CD4-positive, alpha-beta T cell treated with Interleukin-10 for 1 hour (primary cell): ENCODE data around the gene RSRC1.
"Not testable (repeated sequence)": the region's sequence is repeated elsewhere in the genome, so short reads cannot be mapped to it uniquely, and the experiment has no call there.

Source experiments
- DNase-seq: peaks from one replicate; pipeline ENCODE4 v3.0.0-alpha.2; 2020

Gene RSRC1

DNA sequence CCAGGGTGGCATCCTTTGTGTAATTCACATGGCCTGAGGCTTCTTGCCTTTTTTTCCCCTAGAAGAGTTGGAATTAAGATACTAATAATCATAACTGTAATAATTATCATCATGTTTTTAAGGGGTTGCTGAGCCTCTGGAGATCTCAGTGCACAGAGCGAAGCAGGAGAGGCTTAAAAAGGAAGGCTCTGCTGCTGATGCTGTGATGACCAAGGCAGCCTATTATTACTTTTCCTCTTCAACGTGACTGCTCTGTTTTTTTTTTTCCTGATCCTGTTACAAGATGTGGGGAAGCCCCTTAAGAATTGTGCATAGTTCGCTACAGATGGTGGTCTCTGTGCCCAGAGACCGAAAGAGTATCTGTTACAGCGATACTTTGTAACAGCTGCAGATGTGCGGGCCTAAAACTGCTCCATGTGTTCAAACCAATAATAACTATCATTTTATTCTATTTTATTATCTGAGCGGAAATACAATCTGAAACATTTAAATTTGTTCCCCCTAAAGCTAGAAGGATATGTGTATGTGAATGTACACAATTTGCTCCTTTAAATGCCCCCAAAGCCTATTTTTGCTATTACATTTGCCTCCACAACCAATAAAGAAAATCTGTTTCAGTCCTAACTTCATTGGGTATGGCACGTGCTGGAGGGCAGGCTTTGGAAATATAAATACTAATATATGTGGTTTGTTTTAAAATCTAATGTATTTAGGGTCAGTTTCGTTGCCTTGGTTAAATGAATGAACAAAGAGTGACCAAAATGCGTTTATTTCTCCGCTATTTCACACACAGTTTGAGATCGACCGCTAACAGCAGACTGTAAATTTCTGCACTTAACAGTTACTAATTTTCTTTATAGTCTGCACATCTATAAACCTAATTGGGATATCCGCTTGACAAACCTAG, 8.3 kb upstream of the RSRC1 start:
- DNase-seq = no peak

DNA sequence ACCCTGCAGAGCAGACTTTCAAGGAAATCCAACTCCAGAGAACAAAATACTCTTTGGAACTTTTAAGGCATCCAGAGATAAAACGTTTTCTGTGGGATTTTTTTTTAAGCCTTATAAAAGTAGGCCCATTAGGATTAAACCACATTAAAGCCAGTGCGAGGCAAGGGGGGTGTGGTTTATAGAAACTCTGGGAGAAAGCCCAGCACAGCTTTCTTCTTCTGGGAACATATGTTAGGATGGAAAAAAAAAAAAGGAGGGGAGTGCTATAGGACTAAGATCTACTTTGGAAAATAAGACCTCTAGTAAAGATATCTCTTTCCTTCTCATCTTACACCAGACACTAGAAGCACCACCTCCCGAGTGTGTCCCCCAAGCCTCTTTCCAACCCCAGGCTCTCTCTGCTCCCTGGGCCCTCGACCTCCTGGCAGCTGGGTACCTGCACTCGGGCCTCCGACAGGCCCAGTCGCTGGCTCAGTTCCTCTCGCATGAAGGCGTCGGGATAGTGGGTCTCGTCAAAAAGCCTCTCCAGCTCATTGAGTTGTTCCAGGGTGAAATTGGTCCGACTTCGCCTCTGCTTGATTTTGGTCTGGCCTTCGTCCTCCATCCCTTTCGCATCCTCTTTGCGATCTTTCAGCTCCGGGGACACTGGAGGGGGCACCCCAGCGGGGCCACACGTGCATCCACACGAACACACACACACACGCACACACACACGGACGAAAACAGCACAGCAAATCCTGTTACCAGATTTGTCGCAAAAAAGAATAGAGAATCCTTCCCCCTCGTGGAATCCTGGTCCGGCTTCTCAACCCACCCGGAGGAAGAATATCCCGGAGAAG, 7.4 kb upstream of the RSRC1 start:
- no peak for DNase-seq

DNA sequence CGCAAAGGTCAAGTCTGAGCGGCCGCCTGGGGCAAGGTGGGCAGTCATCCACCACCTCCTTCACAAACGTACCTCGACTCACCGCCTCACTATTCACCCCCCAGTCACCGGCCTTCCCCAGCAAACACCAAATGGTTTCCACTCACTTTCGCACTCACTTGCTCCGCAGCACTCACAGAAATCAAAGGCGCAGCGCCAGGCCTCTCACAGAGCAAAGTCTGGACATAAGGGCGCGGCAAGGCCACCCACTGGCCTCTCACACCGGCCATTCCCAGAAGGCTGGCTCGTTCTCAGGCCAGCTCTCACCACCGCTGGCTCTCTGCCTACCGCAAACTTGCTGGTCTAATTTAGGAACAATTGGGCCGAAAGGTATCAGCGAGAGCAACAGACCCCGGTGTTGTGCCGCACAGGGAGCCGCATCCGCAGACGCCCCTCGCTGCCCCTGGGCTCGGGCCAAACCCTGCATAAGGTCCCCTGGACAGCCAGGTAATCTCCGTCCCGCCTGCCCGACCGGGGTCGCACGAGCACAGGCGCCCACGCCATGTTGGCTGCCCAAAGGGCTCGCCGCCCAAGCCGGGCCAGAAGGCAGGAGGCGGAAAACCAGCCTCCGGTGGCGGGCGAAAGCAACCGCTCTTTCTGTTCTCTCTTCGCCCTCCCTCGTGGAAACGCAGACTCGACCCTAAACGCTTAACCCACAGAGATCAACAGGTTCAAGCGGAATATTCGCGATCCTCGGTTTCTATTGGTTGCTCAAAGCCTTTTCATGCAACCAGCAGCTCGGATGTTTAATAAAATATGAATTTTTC, 6.6 kb upstream of the RSRC1 start:
- no peak for DNase-seq

- no peak for DNase-seq
These were observed 6.0 kb upstream of the RSRC1 start for GRCh38 chr3:158103887-158104327.

DNA sequence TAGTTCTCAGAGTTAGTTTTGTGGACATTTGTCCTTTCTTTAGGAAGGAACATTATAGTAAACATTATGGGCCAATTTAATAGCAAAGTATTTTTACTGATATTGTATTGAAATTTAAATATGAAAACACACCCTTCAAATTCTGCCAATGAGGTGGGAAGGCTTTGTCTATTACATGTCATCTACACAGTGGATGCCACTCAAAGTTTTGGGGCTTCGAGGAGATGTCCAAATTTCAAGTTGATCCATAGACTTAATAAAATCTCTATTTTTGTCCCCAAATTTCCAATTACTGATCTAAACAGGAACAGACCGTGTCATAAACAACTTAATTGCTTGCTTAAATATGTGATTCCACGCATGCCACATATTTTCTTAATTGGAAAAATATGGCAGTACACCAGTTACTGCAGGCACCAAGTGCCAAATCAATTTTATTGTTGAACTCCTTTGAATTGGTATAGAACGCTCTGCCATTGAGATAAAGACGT, 5.4 kb upstream of the RSRC1 start:
- DNase-seq = no peak

GRCh38 chr3:158105119-158105709, 4.7 kb upstream of the RSRC1 start:
- no peak for DNase-seq

DNA sequence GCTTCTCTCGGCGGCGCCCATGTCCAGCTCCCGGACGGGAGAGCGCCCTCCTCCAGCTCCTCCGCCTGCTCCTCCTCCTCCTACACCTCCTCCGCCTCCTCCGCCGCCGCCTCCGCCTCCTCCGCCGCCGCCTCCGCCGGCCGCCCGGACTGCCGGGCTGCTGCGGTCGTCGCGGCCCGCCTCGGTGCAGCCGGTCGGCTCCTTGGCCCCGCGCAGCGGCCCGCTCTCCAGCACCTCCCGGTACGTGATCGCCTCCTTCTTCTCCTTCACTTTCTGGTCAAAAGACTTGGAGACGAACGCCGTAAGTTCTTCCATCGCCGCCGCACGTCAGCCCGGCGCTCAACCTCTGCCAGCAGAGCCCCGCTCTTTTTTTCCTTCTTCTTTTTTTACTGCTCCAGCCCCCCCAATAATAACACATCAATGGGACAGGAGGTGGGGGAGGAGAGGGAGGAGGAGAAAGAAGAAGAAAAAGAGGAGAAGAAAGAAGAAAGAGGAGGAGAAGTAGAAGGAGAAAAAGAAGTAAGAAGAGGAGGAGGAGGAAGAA, 4.1 kb upstream of the RSRC1 start:
- peak; percentile 42 for DNase-seq

- DNase-seq = no peak
These were observed 3.0 kb upstream of the RSRC1 start for GRCh38 chr3:158106766-158107471.

GRCh38 chr3:158107605-158108444, 2.1 kb upstream of the RSRC1 start:
- no peak for DNase-seq

DNA sequence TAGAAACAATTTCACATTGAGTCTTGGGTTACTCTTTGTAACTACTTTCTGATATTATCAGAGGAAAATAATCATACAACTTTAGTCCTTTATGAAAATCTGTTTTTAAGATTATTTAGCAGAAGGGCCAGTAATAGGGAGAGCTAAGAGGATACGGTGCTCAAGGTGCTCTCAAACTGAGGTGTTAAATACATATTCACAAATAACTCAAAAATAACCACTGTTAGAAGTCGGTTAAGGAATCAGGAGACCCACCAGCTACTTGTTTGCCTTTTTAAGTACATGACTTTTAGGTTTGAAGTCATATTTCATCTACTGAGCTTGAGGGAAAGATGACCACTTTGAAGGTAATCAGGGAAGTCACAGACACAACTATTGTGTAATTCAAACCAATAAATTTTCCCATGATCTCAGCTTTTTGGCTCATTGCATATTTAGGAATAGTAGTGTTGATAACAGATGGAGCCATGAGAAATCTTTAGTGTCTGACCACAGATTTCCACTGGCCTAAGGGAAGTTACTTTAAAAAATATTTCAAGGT, 1.4 kb upstream of the RSRC1 start:
- DNase-seq = no peak

DNA sequence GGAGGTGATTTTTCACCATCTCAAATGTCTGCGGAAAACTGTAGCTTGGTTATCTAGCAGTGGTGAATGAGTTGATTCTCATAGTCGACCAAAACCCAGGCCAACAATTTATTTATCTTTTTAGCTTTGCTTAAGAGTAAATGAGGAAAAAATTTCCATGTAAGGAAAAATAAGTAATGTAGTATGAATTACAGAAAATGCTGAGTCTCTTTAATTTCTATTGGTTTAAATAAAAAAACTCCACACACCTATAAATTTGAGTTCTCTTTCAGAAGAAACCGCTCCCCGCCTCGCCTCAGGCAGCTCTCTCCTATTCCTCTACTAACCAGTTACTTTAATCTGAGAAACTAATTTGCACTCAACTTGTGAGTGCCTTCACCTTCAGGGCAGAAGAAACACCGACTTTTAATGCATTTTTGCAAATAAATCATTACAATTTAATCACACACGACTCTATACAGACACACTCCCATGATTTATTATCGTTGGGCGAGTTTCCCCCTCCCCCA, 540 bp upstream of the RSRC1 start:
- no peak for DNase-seq

GRCh38 chr3:158110658-158111018, 749 bp downstream of the RSRC1 start:
- DNase-seq = no peak

DNA sequence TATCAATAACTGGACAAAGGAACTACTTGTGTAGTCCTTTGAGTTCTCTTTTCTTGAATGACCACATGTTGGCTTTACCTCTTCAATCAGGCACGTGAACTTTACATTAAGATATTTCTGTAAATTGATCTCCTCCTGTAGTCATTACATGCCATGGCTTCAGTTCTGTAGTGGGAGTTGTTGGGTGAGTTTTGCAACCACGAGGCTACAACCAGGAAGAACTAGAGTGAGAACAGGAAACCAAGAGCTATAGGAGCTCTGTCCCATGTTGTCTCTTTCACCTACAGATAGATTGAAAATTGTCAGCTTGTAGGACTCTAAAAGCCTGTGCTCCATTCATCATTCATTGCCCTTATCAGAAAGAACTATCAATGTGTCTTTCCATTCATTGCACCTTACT, 2.0 kb downstream of the RSRC1 start:
- DNase-seq = no peak

GRCh38 chr3:158113595-158113994, 3.7 kb downstream of the RSRC1 start:
- DNase-seq = not testable (repeated sequence)

DNA sequence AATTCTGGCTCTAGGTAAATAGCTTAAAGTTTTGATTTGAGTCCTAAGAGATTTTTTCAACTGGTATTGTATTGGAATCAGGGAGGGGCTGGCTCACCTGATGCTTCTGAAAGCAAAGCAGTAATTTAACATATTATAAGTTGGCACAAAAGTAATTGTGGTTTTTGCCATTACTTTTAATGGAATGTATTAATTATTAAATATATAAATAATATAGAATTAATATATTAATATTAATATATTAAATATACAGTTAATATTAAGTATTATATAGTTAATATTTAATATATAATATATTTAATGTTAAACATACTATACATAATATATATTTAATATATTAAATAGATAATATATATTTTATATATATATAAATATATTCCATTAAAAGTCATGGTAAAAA, 10.4 kb downstream of the RSRC1 start:
- no peak for DNase-seq

DNA sequence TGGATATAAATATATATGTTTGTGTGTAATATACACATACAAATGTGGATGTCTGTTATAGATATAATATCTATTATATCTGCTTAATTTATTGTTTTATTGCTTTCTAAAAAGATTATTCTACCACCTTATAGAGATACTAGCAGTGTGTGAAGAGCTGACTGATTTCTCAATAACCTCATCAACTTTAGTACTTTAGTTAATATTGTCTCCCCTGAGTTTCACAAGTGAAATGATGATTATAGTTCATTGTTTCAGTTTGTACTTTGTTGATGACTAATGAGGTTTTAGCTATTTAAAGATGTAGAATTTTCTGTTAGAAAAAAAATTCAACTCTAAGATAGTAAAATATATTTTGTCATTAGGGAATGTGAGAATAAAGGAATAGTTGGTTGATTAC, 11.4 kb downstream of the RSRC1 start:
- no peak for DNase-seq

DNA sequence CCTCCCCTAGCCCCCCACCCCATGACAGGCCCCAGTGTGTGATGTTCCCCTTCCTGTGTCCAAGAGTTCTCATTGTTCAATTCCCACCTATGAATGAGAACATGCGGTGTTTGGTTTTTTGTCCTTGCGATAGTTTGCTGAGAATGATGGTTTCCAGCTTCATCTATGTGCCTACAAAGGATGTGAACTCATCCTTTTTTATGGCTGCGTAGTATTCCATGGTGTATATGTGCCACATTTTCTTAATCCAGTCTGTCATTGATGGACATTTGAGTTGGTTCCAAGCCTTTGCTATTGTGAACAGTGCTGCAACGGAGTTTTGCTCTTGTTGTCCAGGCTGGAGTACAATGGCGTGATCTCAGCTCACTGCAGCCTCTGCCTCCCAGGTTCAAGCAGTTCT, 12.8 kb downstream of the RSRC1 start:
- DNase-seq = not testable (repeated sequence)

GRCh38 chr3:158127250-158128219, 17.6 kb downstream of the RSRC1 start:
- DNase-seq = no peak

- no peak for DNase-seq
These were observed 18.9 kb downstream of the RSRC1 start for GRCh38 chr3:158128755-158129154.
